Measurements from ENCODE around the gene FARP1.

The FARP1 gene

DNA sequence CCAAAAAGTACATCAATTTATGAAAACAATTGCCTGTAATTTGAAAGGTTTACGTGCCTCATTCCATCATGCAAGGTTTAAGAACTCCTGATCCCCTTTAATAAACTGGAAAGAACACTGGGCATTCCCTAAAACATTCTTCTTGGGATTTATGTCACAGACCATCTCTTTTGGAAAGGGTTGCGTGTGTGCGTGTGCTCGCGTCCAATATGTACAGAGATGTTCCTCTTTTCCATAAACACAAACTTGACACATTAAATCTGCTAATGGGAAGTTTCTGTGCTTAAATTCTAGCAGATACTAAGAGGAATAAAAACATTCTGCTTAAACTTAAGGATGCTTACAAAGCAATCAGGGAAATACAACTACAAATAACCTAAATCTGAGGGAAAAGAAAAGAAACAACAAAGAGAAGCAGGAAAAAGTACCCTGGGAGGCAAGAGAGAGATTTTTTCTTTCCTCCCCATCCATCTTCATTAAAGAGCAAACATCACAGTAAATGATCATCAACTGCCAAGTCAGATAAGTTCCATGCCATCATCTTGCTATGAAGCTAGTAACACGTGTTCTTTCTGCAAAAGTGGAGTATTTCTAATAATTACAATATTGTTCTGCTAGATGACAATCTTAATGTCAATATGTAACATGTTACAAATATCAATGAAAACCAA is 350.3 kb downstream of the FARP1 start:
- no peak for DNase-seq

DNA sequence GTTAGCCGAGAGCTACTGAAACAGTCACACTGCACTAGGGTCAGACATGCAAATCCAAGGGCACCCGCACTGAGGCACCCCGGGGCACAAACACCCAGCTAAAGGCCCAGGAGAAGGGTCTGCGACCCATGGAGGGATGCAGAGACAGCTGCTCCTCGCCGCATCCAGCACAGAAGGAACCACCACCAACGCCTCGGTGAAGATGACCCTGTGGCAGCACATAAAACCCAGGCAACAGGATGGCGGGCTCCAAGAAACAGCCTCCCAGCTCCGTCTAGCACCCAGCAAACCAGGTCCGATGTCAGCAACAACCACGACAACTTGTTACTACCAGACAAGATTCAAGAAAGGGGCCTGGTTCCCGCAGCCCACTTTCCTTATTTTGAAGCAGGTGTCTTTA is 351.9 kb downstream of the FARP1 start:
- DNase-seq: no peak

DNA sequence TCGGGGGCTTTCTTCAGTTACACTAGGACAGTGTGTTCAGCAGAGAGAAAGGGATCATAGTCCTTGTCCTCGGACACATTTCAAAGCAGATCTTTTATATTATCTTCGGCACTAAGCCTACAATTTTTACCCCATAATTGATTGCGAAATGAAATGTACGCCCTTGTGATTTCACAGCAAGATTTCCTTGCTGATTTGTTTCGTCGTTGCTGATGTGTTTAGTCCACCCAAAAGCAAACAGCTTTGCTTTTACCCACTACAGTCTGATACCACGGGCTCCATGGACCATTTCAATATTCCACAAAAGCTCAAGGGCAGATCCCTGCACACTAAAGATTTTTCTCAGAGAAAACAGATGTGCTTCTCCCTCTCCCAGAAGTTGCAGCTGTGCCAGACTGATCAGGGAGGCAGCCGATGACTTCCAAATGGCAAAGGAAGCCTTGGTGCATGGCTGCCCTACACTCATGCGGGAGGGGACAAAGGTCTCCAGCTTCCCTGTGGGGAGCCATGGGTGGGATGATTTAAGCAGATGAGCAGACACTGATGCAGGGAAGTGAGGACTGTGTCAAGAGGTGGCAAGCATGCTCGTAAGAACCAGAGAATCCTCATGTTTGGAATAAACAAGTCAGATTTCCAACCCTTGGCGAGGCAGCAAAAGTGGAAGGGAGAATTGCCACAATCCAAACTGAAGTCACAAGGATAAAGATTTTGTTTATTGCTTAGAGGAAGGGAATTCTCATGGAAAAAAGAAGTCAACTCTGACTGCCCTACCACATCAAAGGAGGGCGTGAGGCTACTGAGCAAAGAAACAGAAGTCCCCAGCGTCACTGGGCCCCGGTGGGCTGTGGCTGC is 353.0 kb downstream of the FARP1 start:
- no peak for DNase-seq

DNA sequence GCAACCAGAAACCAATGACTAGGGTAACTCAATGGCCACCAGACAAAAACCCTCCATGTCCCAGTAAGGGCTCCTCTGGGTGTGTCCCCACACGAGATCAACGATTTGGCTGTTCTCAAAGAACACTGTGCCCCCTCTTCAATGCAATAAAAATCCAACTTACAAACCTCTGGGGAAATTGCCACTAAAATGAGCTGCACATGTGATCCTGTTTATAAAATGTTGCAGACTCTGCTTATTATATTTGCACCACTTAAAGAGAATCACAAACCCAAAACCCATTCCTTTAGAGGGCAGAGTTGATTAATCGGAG is 353.5 kb downstream of the FARP1 start:
- no peak for DNase-seq

DNA sequence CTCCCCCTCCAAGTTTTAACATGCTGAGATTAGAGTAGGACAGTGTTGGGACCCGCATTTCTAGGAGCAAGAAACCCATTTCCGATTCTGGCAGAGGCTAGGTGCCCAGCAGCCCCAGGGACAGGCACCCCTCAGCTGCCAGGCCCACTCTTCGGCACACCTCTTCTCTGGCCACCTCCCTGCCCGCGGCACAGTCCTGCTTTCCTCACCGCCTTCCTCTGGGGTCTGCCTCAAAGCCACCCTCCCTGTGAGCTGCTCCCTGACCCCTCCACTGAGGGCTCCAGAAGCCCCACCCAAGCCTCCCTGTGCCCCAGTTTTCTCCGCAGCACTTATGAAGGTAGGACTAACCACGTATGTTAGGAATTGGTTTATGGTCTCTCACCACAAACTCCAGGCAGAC is 354.1 kb downstream of the FARP1 start:
- no peak for DNase-seq

DNA sequence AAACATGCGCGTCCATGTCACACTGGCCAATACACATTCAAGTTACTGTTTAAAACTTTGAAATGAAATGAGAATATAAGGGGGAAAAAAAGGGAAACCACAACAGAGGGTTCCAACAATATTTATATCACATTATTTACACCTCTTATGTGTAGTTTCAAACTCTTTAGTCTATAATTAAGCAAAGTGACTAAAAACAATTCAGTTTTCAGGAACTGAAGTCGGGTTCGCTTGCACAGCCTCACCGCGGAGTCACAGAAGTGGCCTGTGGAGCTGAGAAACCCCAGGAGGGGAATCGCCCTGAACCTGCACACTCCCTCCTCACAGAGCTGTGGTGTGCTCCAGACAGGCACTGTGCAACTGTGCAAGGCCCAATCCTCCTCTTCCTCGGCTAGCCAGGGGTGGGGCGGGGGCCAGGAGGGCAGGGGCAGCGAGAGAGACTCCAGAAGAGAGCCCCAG is 358.1 kb downstream of the FARP1 start:
- no peak for DNase-seq

DNA sequence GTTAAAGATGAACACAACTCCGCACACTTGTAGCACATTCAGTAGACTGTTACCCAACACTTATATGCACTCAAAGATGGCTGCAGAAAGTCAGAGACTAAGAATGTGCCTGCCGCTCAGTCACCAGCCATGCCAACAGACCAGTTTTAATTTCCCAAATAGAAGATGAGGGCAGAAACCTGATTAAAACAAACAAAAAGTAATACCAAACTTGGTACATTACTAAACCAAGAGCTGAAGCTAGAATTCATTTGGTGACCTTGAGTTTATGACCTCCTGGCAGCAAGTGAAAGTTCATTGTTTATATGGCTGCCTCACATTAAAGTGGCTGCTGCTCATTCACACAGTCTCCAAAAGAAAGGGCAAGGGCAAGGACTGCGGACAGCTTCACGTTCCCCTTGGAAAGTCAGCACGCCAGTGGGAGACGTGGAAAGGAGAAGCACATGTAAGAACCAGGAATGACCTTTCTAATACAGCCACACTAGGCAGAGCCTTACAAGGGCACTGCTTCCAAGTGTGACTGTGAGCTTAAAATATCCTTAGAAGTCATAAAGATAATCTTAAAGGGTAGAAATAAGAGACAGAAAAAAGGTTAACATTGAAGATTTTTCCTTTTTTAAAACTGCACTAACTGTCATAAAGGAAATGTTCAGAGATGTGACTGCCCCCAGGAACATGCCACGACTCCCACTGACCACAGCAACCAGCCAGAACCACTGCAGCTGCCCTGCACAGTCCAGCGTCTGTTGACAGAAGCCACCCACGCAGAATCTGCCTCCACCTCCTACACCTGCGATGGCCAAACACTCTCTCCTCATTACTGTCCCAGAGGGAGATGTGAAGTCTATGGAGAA is 360.5 kb downstream of the FARP1 start:
- DNase-seq: no peak

DNA sequence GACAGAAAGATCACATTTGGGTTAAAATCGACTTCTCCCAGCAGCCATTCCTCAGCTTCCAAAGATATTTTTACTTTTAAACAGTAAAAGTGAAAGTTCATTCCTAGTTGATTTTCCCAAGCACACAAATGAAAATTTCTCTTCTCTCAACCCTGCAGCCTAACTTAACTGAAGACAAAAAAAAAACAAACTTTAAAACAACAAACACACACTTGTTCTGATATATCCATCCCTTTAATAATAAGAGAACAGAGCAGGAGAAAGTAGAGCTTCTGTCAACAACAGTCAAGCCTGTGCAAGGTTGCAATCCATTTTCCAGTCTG is 361.1 kb downstream of the FARP1 start:
- DNase-seq: no peak

DNA sequence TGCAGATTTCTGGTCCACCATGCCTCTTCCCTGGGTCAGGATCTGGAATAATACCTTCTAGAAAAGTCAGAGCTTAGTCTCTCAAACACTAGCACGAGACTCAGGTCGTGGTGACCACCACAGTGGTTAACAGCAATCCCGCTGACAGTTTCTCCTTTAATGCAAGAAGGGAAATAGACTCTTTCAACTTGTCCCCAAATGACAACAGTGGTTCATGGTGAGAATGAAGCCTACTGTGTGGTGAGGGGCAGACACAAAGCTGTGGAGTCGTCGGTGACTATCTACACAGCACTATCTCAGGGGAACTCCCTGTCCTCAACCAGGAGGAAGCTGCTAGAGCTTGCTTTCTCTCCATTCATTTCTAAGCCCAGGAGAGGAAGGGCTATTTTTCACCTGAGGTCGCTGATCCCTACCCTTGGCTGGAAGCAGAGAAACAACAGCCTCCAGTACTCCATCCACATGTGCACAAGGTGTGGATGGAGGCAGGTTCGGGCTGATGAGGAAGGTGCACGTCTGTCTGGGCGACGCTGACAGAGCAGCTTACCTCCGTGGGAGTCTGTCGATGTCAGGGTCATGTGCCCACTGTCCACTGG is 361.6 kb downstream of the FARP1 start:
- DNase-seq: no peak

All from NCI-H2107 (cell line).